Lung (tissue), 12 donors: ENCODE data around the gene MARCHF10. TPM values are rescaled to one million over a fixed set of nuclear protein-coding genes. Genes with fewer than 3 reads are reported as not detected.

Experiments
- ATAC-seq: fragments of 200-7000 bp; cut with Tn5 transposase; one replicate; pipeline ENCODE4 v1.9.1; 2020; ENCODE audit warnings: moderate number of reproducible peaks; ENCODE audit not compliant: insufficient read depth, low FRiP score
- DNase-seq, 3 donors: peaks; one replicate each; pipeline ENCODE4 v3.0.0-alpha.2; 2013 to 2017
- H3K27ac ChIP-seq, 2 donors: one replicate each; pipeline ENCODE4 v1.5.1; 2013; ENCODE audit warnings: mild to moderate bottlenecking in 2 of 2, moderate library complexity in 2 of 2, control low read depth in 1 of 2, inconsistent platforms in 1 of 2, low read depth in 1 of 2, low read length in 1 of 2
- H3K27me3 ChIP-seq, 3 donors: one replicate each; pipeline ENCODE4 v1.5.1; 2013; ENCODE audit warnings: low read length in 2 of 3; ENCODE audit not compliant: control insufficient read depth in 3 of 3, insufficient read depth in 3 of 3
- H3K36me3 ChIP-seq, 4 donors: one replicate each; pipeline ENCODE4 v1.5.1; 2013; ENCODE audit warnings: low read length in 4 of 4, mild to moderate bottlenecking in 1 of 4, moderate library complexity in 1 of 4; ENCODE audit not compliant: control insufficient read depth in 4 of 4, insufficient read depth in 4 of 4
- H3K4me1 ChIP-seq, 5 donors: one replicate each; pipeline ENCODE4 v1.5.1; 2013; ENCODE audit warnings: low read length in 5 of 5, mild to moderate bottlenecking in 2 of 5, moderate library complexity in 1 of 5; ENCODE audit not compliant: control insufficient read depth in 5 of 5, insufficient read depth in 5 of 5
- H3K4me3 ChIP-seq: one replicate; pipeline ENCODE4 v1.5.1; 2013; ENCODE audit warnings: mild to moderate bottlenecking, control low read depth, moderate library complexity
- H3K9ac ChIP-seq, 2 donors: one replicate each; pipeline ENCODE4 v1.5.1; 2013; ENCODE audit warnings: low read length in 2 of 2, control low read depth in 1 of 2; ENCODE audit not compliant: insufficient read depth in 1 of 2
- H3K9me3 ChIP-seq, 4 donors: one replicate each; pipeline ENCODE4 v1.5.1; 2013; ENCODE audit warnings: low read length in 3 of 4, mild to moderate bottlenecking in 1 of 4, moderate library complexity in 1 of 4; ENCODE audit not compliant: control insufficient read depth in 4 of 4, insufficient read depth in 3 of 4
- WGBS, 2 donors: extraction: QIAGEN DNeasy Blood & Tissue Kit; methylation state at CpG; one replicate each; pipeline ENCODE4 v1.1.7; 2013; 5-methylcytosine and 5-hydroxymethylcytosine counted together
- polyA plus RNA-seq, 2 donors: library from polyadenylated mRNA; stranded (reverse); fragments of 200-250 nt; gene quantifications; one replicate each; pipeline ENCODE4 v1.2.1, GENCODE V29; 2013
- total RNA-seq, 2 donors: library from RNA; depleted of rRNA in 1 of 2; stranded (reverse); fragments of >200 nt in 1 of 2; gene quantifications; one replicate each; pipeline ENCODE4 v1.2.1, GENCODE V29; 2014 to 2021
- TF ChIP-seq, protein P1 (sequence below): IDR thresholded peaks from 2 replicates; pipeline ENCODE4 v1.5.1; 2012; ENCODE audit warnings: mild to moderate bottlenecking; ENCODE audit errors: control extremely low read depth, extremely low read depth
- donor health status: control.
- donor health status: control.
- donor health status: Bipolar disorder and iron deficiency.
- donor health status: healthy.
- donor health status: DM: yes; HTN: yes; CAD: no.

The MARCHF10 gene
- total and polyA plus RNA-seq, 4 donors: 3.1 to 13.8 (median 7.5) TPM

- H3K27me3 ChIP-seq: no peaks in the 10 kb centered on the region
- no peak overlapping the region for H3K4me3 ChIP-seq
- no peak overlapping the region for H3K27ac ChIP-seq
- H3K9me3 ChIP-seq: peaks cover 0 to 4% (median 0%) of the 10 kb centered on the region in 4 donors
- no peak overlapping the region for H3K9ac ChIP-seq
- 77 to 80% methylated on average over 12 of the region's 12 CpGs for WGBS, 2 donors
- H3K4me1 ChIP-seq: peaks cover 0 to 3% (median 0%) of the 10 kb centered on the region in 5 donors
- TF ChIP-seq, protein P1, sequence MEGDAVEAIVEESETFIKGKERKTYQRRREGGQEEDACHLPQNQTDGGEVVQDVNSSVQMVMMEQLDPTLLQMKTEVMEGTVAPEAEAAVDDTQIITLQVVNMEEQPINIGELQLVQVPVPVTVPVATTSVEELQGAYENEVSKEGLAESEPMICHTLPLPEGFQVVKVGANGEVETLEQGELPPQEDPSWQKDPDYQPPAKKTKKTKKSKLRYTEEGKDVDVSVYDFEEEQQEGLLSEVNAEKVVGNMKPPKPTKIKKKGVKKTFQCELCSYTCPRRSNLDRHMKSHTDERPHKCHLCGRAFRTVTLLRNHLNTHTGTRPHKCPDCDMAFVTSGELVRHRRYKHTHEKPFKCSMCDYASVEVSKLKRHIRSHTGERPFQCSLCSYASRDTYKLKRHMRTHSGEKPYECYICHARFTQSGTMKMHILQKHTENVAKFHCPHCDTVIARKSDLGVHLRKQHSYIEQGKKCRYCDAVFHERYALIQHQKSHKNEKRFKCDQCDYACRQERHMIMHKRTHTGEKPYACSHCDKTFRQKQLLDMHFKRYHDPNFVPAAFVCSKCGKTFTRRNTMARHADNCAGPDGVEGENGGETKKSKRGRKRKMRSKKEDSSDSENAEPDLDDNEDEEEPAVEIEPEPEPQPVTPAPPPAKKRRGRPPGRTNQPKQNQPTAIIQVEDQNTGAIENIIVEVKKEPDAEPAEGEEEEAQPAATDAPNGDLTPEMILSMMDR: no peak
- ATAC-seq (no peak), DNase-seq (no peak)
- no peaks in the 10 kb centered on the region for H3K36me3 ChIP-seq
Observed at GRCh38 chr17:62791767-62792446, 16.2 kb downstream of the MARCHF10 start.

GRCh38 chr17:62791235-62791734 lies 16.8 kb downstream of the MARCHF10 start:
- DNase-seq: no peak
- H3K9ac ChIP-seq: no peak overlapping the region
- H3K27me3 ChIP-seq: no peaks in the 10 kb centered on the region
- peaks cover 0 to 4% (median 0%) of the 10 kb centered on the region in 4 donors for H3K9me3 ChIP-seq
- H3K4me1 ChIP-seq: peaks cover 0 to 3% (median 0%) of the 10 kb centered on the region in 5 donors
- H3K36me3 ChIP-seq: no peaks in the 10 kb centered on the region
- no peak for ATAC-seq
- WGBS, 2 donors: 55 to 59% methylated on average over 6 of the region's 6 CpGs
- no peak overlapping the region for H3K27ac ChIP-seq
- TF ChIP-seq, protein P1: no peak
- no peak overlapping the region for H3K4me3 ChIP-seq

- H3K9ac ChIP-seq: no peak overlapping the region
Observed at GRCh38 chr17:62790564-62790986, 17.5 kb downstream of the MARCHF10 start.

More at GRCh38 chr17:62790564-62790986, 17.5 kb downstream of the MARCHF10 start:
- ATAC-seq: no peak
- H3K4me1 ChIP-seq: peaks cover 0 to 1% (median 0%) of the 10 kb centered on the region in 5 donors
- 85 to 92% methylated on average over 7 of the region's 7 CpGs for WGBS, 2 donors
- H3K4me3 ChIP-seq: no peak overlapping the region
- peaks cover 0 to 4% (median 0%) of the 10 kb centered on the region in 4 donors for H3K9me3 ChIP-seq
- TF ChIP-seq, protein P1: no peak
- H3K27ac ChIP-seq: no peak overlapping the region
- no peaks in the 10 kb centered on the region for H3K27me3 ChIP-seq
- no peaks in the 10 kb centered on the region for H3K36me3 ChIP-seq
- no peak for DNase-seq
